Measurements from ENCODE around the gene AMBN.
A peak's percentile ranks its signal among the peaks of the same experiment; 100 is the strongest.

AMBN gene

GRCh38 chr4:70619778-70620177, 27.7 kb downstream of the AMBN start:
- no peak for DNase-seq (ENCODE audit: low read depth)
- no peak for TF ChIP-seq CTCF (IDR thresholded peaks at IDR 0.05; ENCODE audit: insufficient read depth, low read depth, low read length, missing control alignments)

GRCh38 chr4:70623323-70623722, 31.3 kb downstream of the AMBN start:
- no peak for DNase-seq (ENCODE audit: low read depth)
- TF ChIP-seq CTCF (IDR thresholded peaks at IDR 0.05; ENCODE audit: insufficient read depth, low read depth, low read length, missing control alignments), result no peak
- H3K4me3 ChIP-seq (ENCODE audit: low read length), result no peak overlapping the region

More at GRCh38 chr4:70619778-70620177, 27.7 kb downstream of the AMBN start:
- no peak overlapping the region for H3K4me3 ChIP-seq (ENCODE audit: low read length)

- H3K4me3 ChIP-seq (ENCODE audit: low read length), result no peak overlapping the region
- TF ChIP-seq CTCF (IDR thresholded peaks at IDR 0.05; ENCODE audit: insufficient read depth, low read depth, low read length, missing control alignments), result no peak
- no peak for DNase-seq (ENCODE audit: low read depth)
Observed at GRCh38 chr4:70624226-70624793, 32.3 kb downstream of the AMBN start.

- no peak overlapping the region for H3K4me3 ChIP-seq (ENCODE audit: low read length)
- DNase-seq (ENCODE audit: low read depth), result peak; percentile 17
- no peak for TF ChIP-seq CTCF (IDR thresholded peaks at IDR 0.05; ENCODE audit: insufficient read depth, low read depth, low read length, missing control alignments)
Observed at GRCh38 chr4:70627620-70628019, 35.6 kb downstream of the AMBN start.

- TF ChIP-seq CTCF (IDR thresholded peaks at IDR 0.05; ENCODE audit: insufficient read depth, low read depth, low read length, missing control alignments), result no peak
- DNase-seq (ENCODE audit: low read depth), result no peak
- no peak within 1 kb of the TSS for H3K4me3 ChIP-seq (ENCODE audit: low read length)
Observed at GRCh38 chr4:70628444-70628843, 36.4 kb downstream of the AMBN start, which contains the start of gene ENAM. TSS of gene ENAM (plus strand) at chr4:70628744. CDS start at chr4:70629501, 757 bp downstream.

GRCh38 chr4:70629469-70630090, 37.5 kb downstream of the AMBN start:
- TF ChIP-seq CTCF (IDR thresholded peaks at IDR 0.05; ENCODE audit: insufficient read depth, low read depth, low read length, missing control alignments), result no peak
- no peak for DNase-seq (ENCODE audit: low read depth)
- H3K4me3 ChIP-seq (ENCODE audit: low read length), result no peak overlapping the region

GRCh38 chr4:70630162-70630561, 38.1 kb downstream of the AMBN start:
- no peak for TF ChIP-seq CTCF (IDR thresholded peaks at IDR 0.05; ENCODE audit: insufficient read depth, low read depth, low read length, missing control alignments)
- DNase-seq (ENCODE audit: low read depth), result no peak
- H3K4me3 ChIP-seq (ENCODE audit: low read length), result no peak overlapping the region
